ENCODE results near the gene CEND1. TPM values are rescaled to one million over a fixed set of nuclear protein-coding genes. Genes with fewer than 3 reads are reported as not detected.
A peak's percentile ranks its signal among the peaks of the same experiment; 100 is the strongest.

Gene CEND1
- total RNA-seq, 1 experiment from 2014 or later = not detected

GRCh38 chr11:803770-804598 is 14.1 kb upstream of the CEND1 start:
- peaks cover 6% of the 10 kb centered on the region; the same call in 1 of the 2 replicates for H3F3A ChIP-seq (ENCODE audit: insufficient read depth, low read depth)
- no peaks in the 10 kb centered on the region for H3K9me3 ChIP-seq (ENCODE audit: insufficient read depth, low read depth)
- H3K9me2 ChIP-seq (ENCODE audit: insufficient read depth) = no peaks in the 10 kb centered on the region
- ChIA-PET POLR2A (ENCODE audit: unreplicated experiment) (interaction anchor here (0.6 kb wide), 1 partner anchor 10 kb away, joined by 3 read pairs; no protein-coding TSS in a partner anchor), CTCF (no interaction called here)
- DNase-seq = peak in 1 of 2 experiments; percentile 21
- H3K27me3 ChIP-seq (ENCODE audit: insufficient read depth, low read depth) = no peaks in the 10 kb centered on the region
- BruUV-seq (replicated peaks) = no TSS peak
- H3K36me3 ChIP-seq (ENCODE audit: low read depth) = no peaks in the 10 kb centered on the region
- TF ChIP-seq EZH2 (IDR thresholded peaks at IDR 0.05; ENCODE audit: low read depth) (no peak), CTCF (conservative IDR thresholded peaks at IDR 0.05) (no peak)
- H3K4me1 ChIP-seq (replicated peaks; ENCODE audit: insufficient read depth) = no peaks in the 10 kb centered on the region
- peak overlapping the region; percentile 61 for H3K4me2 ChIP-seq
- no peak overlapping the region for H3K4me3 ChIP-seq
- intact Hi-C loops (cut with micrococcal nuclease; ENCODE audit: unreplicated experiment) = no loop called here
- peaks cover 9% of the 10 kb centered on the region; the same call in 1 of the 2 replicates for H3K79me2 ChIP-seq (ENCODE audit: low read depth)
- no peaks in the 10 kb centered on the region for H4K20me1 ChIP-seq (ENCODE audit: insufficient read depth)
- no peak overlapping the region for H3K27ac ChIP-seq
- no peak overlapping the region for H2AFZ ChIP-seq

- H3K79me2 ChIP-seq (ENCODE audit: low read depth) = peaks cover 4% of the 10 kb centered on the region; the same call in 1 of the 2 replicates
- no TSS peak for BruUV-seq (replicated peaks)
- H3K36me3 ChIP-seq (ENCODE audit: low read depth) = no peaks in the 10 kb centered on the region
- H2AFZ ChIP-seq = no peak overlapping the region
- H3F3A ChIP-seq (ENCODE audit: insufficient read depth, low read depth) = 0 out of 2 replicates have a peak, but pooled peaks cover under 1% of the 10 kb centered on the region
- H3K4me3 ChIP-seq = no peak overlapping the region
- ChIA-PET POLR2A (ENCODE audit: unreplicated experiment) (no interaction called here), CTCF (no interaction called here)
- TF ChIP-seq EZH2 (IDR thresholded peaks at IDR 0.05; ENCODE audit: low read depth) (no peak), CTCF (conservative IDR thresholded peaks at IDR 0.05) (no peak)
- H3K9me2 ChIP-seq (ENCODE audit: insufficient read depth) = no peaks in the 10 kb centered on the region
- no peaks in the 10 kb centered on the region for H4K20me1 ChIP-seq (ENCODE audit: insufficient read depth)
- no peak overlapping the region for H3K27ac ChIP-seq
- H3K4me1 ChIP-seq (replicated peaks; ENCODE audit: insufficient read depth) = no peaks in the 10 kb centered on the region
- DNase-seq = no peak
- no peak overlapping the region for H3K4me2 ChIP-seq
- intact Hi-C loops (cut with micrococcal nuclease; ENCODE audit: unreplicated experiment) = no loop called here
- no peaks in the 10 kb centered on the region for H3K9me3 ChIP-seq (ENCODE audit: insufficient read depth, low read depth)
- H3K27me3 ChIP-seq (ENCODE audit: insufficient read depth, low read depth) = no peaks in the 10 kb centered on the region
Measured at GRCh38 chr11:803467-803742, 13.5 kb upstream of the CEND1 start.

GRCh38 chr11:802693-803466 is 13.0 kb upstream of the CEND1 start:
- POLR2A ChIA-PET (ENCODE audit: unreplicated experiment) = no interaction called here
- H3K79me2 ChIP-seq (ENCODE audit: low read depth) = no peaks in the 10 kb centered on the region; the same call in 1 of the 2 replicates

More at GRCh38 chr11:802693-803466, 13.0 kb upstream of the CEND1 start:
- Histone ChIP-seq H3K36me3 (ENCODE audit: low read depth) (no peaks in the 10 kb centered on the region), H3K4me2 (no peak overlapping the region), H4K20me1 (ENCODE audit: insufficient read depth) (no peaks in the 10 kb centered on the region), H3K9me3 (ENCODE audit: insufficient read depth, low read depth) (no peaks in the 10 kb centered on the region), H3K27me3 (ENCODE audit: insufficient read depth, low read depth) (no peaks in the 10 kb centered on the region), H3K4me3 (no peak overlapping the region), H3K4me1 (replicated peaks; ENCODE audit: insufficient read depth) (no peaks in the 10 kb centered on the region), H2AFZ (no peak overlapping the region), H3K27ac (no peak overlapping the region), H3F3A (ENCODE audit: insufficient read depth, low read depth) (no peaks in the 10 kb centered on the region), H3K9me2 (ENCODE audit: insufficient read depth) (no peaks in the 10 kb centered on the region)
- CTCF ChIA-PET = no interaction called here
- DNase-seq = peak in 1 of 2 experiments; percentile 27
- TF ChIP-seq CTCF (conservative IDR thresholded peaks at IDR 0.05) (no peak), EZH2 (IDR thresholded peaks at IDR 0.05; ENCODE audit: low read depth) (no peak)
- intact Hi-C loops (cut with micrococcal nuclease; ENCODE audit: unreplicated experiment) = no loop called here
- no TSS peak for BruUV-seq (replicated peaks)

All from PC-9 (cell line).